Cardiac muscle cell (in vitro differentiated cells and primary cell): ENCODE data around the gene SRPX. TPM values are rescaled to one million over a fixed set of nuclear protein-coding genes. Genes with fewer than 3 reads are reported as not detected.

ENCODE experiments used
- DNase-seq, 2 donors: peaks; one replicate each; pipeline versions ENCODE4 v3.0.0 to v3.0.0-alpha.2; 2010 to 2017; ENCODE audit warnings: low read depth in 1 of 2, low spot score in 1 of 2
- H3K27ac ChIP-seq: fragments of 200-600 bp; sonication (generic); 2 replicates; pipeline ENCODE4 v1.5.1; 2016
- H3K27me3 ChIP-seq: fragments of 200-600 bp; sonication (generic); 2 replicates; pipeline ENCODE4 v1.6.0; 2016; ENCODE audit warnings: control low read depth
- H3K36me3 ChIP-seq: fragments of 200-600 bp; sonication (generic); 2 replicates; pipeline ENCODE4 v1.5.1; 2016; ENCODE audit warnings: control low read depth
- H3K4me1 ChIP-seq: fragments of 200-600 bp; sonication (generic); 2 replicates; pipeline ENCODE4 v1.8.1; 2017; ENCODE audit warnings: low read depth, mild to moderate bottlenecking, mixed run types
- H3K4me3 ChIP-seq: fragments of 200-600 bp; sonication (generic); 2 replicates; pipeline ENCODE4 v1.5.1; 2016; ENCODE audit warnings: mild to moderate bottlenecking
- H3K9me3 ChIP-seq: fragments of 200-600 bp; sonication (generic); 2 replicates; pipeline ENCODE4 v1.5.1; 2017; ENCODE audit warnings: low read depth, mild to moderate bottlenecking, control low read depth
- polyA plus RNA-seq: library from polyadenylated mRNA; unstranded; fragments of >200 nt; fragmentation: Nextera tagmentation; extraction: Ambion mirVana; gene quantifications from 2 replicates; pipeline ENCODE4 v1.2.1, GENCODE V29; 2016
- total RNA-seq: library from RNA; depleted of rRNA; stranded (reverse); fragments of >200 nt; gene quantifications from 2 replicates; pipeline ENCODE4 v1.2.3, GENCODE V29; 2016
- TF ChIP-seq, protein P1 (sequence below): IDR thresholded peaks from 2 replicates; pipeline ENCODE4 v1.5.1; 2012; ENCODE audit warnings: low read depth, mild to moderate bottlenecking, low read length

SRPX gene
- total and polyA plus RNA-seq, 2 experiments from 2014 or later: 9.6 to 21.4 TPM

DNA sequence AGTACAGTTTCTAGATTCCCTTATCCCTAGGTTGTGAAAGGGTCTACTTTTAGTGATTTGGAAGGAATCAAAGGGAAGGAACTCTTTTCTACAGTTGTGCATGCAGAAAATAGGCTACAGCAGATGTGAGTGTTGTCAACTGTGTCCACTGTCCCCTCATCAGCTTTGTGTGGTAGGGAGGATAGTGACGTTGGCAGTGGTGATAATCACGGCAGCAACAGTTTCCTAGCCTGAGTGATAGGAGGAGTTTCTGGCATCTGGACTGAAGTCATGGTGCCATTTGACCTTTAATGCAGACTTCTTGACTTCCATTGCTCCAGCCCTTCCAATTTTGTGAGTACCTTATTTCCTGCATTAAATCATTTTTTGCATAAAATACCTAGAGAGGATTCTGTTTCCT lies 39.3 kb downstream of the SRPX start:
- Histone ChIP-seq H3K27me3 (no peaks in the 10 kb centered on the region), H3K36me3 (no peaks in the 10 kb centered on the region), H3K4me1 (no peaks in the 10 kb centered on the region), H3K4me3 (no peak overlapping the region), H3K9me3 (no peaks in the 10 kb centered on the region), H3K27ac (no peak overlapping the region)
- TF ChIP-seq, protein P1, sequence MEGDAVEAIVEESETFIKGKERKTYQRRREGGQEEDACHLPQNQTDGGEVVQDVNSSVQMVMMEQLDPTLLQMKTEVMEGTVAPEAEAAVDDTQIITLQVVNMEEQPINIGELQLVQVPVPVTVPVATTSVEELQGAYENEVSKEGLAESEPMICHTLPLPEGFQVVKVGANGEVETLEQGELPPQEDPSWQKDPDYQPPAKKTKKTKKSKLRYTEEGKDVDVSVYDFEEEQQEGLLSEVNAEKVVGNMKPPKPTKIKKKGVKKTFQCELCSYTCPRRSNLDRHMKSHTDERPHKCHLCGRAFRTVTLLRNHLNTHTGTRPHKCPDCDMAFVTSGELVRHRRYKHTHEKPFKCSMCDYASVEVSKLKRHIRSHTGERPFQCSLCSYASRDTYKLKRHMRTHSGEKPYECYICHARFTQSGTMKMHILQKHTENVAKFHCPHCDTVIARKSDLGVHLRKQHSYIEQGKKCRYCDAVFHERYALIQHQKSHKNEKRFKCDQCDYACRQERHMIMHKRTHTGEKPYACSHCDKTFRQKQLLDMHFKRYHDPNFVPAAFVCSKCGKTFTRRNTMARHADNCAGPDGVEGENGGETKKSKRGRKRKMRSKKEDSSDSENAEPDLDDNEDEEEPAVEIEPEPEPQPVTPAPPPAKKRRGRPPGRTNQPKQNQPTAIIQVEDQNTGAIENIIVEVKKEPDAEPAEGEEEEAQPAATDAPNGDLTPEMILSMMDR: no peak
- DNase-seq: no peak

DNA sequence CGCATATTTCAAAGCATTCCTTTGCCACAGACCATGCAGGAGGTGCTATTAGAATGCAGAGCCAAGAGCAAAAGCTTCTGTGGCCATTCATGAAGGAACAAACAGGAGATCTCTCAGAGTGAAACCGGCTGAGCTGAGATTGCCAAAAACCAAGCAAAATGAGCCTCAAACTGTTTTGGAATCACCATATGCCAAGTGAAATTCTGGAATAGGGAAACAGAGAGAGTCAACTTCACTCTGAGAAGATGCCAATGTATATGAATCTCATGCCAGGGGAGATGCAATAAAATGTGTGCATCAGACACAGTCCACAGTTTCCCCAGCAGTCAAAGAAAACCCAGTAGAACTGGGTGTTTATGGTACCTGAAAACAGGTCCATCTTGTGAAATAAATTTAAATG lies 42.3 kb downstream of the SRPX start:
- DNase-seq: no peak

DNA sequence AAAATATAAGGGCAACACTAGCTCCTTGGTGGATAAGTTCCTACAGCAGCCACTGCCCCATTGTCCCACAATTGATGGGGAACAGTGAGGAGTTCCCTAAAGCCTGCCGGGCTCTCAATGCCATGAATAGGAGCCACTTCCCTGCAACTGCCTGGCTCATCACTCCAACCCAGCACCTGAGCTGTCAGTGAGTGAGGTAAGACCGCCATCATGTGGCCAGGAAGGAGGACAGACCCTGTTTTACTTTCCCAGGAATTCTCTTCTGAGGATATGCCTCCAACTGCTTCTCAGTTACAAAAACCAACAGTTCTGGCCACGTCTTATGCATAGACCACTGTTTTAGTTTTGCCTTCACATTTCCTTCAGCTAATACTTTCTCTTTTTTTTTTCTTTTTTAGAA lies 45.5 kb downstream of the SRPX start:
- H3K36me3 ChIP-seq: no peaks in the 10 kb centered on the region
- no peaks in the 10 kb centered on the region for H3K4me1 ChIP-seq
- H3K27ac ChIP-seq: no peak overlapping the region
- no peaks in the 10 kb centered on the region for H3K9me3 ChIP-seq
- TF ChIP-seq, protein P1: peak; percentile 31
- no peak overlapping the region for H3K4me3 ChIP-seq
- peak in 1 of 2 donors; percentile 52 for DNase-seq
- no peaks in the 10 kb centered on the region for H3K27me3 ChIP-seq

More for the DNA sequence above, 42.3 kb downstream of the SRPX start:
- H3K27ac ChIP-seq: no peak overlapping the region
- H3K4me3 ChIP-seq: no peak overlapping the region
- no peaks in the 10 kb centered on the region for H3K9me3 ChIP-seq
- TF ChIP-seq, protein P1: no peak
- H3K4me1 ChIP-seq: no peaks in the 10 kb centered on the region
- no peaks in the 10 kb centered on the region for H3K27me3 ChIP-seq
- H3K36me3 ChIP-seq: no peaks in the 10 kb centered on the region

DNA sequence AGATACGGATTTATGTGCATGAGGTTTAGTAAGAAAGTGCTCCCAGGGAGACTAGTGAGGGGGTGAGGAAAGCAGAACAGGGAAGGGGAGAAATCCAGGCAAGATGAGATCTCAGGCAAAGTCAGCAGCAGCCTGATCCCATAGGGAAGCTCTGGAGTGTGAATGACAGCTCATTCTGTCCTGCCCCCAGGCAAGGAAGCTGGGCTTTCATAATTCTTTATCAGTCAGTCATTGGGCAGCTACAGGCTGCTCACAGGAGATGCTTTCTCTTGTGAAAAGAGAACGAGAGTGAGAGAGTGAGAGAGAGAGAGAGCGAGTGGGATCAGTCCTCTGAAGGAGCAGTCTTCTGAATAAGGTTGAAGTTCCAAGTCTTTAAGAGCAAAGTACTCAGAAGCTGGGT lies 48.1 kb downstream of the SRPX start:
- Histone ChIP-seq H3K9me3 (no peaks in the 10 kb centered on the region), H3K4me3 (no peak overlapping the region), H3K27me3 (no peaks in the 10 kb centered on the region), H3K36me3 (no peaks in the 10 kb centered on the region), H3K27ac (no peak overlapping the region), H3K4me1 (no peaks in the 10 kb centered on the region)
- TF ChIP-seq, protein P1: no peak
- DNase-seq: no peak

DNA sequence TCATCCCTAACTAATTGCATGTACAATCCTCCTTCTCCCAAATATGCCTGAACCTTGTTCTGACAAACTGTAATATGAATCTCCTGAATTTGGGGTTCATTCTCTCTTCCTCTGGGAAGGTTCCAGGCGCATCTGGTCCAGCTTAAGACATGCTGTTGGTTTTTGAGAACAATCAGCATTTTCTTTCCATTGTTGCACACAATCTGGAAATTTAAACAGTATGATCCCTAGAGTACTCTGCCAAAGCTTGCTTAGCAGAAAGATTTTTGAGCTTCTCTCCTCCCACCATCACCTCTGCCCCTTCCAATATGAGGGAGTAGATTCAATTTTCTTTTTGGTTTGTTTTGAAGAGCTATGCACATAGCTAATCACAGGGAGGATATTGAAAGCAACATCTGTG lies 50.1 kb downstream of the SRPX start:
- no peak for DNase-seq
- H3K9me3 ChIP-seq: no peaks in the 10 kb centered on the region
- no peaks in the 10 kb centered on the region for H3K27me3 ChIP-seq
- no peaks in the 10 kb centered on the region for H3K4me1 ChIP-seq
- TF ChIP-seq, protein P1: no peak
- H3K4me3 ChIP-seq: no peak overlapping the region
- H3K36me3 ChIP-seq: no peaks in the 10 kb centered on the region
- no peak overlapping the region for H3K27ac ChIP-seq

DNA sequence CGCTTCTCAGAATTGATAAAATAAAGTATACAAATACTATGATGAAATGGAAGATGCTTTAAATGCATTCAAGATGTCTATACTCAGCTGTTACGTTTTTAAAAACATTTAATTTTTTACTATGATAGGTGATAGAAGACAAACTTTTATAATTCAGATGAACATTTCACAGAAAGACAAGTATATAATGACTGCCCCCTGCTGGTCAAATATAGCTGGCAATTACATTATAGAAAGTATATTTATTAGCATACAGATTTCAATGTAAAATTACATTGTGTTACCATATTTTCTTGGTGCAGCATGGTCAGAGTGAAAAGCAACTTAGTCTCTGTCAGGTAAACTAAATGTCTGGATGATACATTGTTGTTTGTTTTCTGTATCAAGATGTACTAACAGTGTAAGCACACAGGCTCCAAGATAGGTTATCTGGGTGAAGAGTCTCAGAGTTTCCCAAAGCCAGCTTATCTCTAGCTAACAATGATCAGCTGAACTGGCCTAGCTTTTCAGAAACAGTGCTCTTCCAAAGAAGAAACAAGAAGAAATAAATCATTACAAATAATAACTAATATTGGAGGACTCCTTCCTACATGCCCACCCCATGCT lies 54.1 kb downstream of the SRPX start:
- no peaks in the 10 kb centered on the region for H3K9me3 ChIP-seq
- H3K4me3 ChIP-seq: no peak overlapping the region
- peak; percentile 47 for DNase-seq
- no peaks in the 10 kb centered on the region for H3K36me3 ChIP-seq
- no peaks in the 10 kb centered on the region for H3K4me1 ChIP-seq
- no peak overlapping the region for H3K27ac ChIP-seq
- H3K27me3 ChIP-seq: no peaks in the 10 kb centered on the region
- TF ChIP-seq, protein P1: peak; percentile 37
